Measurements from ENCODE around the gene PADI2.

PADI2 gene

DNA sequence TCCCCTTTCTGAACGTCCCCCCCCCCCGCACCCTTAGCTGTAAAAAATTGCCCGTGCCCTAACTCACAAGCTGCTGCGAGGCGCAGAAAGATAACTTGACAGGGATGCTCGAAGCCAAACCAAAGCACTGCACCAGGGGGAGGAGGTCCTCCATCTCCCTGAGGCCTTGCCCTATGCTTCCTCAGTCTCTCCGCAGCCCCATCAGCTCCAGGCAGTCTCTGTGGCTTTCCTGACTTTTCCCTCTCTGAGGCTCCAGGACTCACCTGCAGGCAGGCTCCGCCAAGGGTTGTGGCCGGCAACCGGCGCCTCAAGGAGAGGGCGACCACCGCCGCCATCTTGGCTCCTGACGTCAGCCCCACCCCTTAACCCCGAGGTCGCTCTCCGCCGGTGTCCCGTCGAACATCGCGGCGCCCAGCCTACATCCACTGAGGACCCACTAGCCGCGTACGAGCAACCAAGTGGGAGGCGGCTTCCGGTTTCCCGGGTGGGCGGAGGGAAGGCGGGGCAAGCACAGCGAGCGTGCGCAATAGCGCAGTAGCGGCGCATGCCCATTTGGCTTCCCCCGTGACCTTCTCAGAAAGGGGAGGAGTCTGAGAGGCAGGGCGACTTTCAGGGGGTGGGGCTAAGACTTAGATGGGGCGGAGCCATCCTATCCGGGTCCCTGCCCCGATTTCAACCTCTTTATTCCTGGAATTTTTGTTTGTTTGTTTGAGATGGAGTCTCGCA lies 65.4 kb downstream of the PADI2 start, which contains the start of gene SDHB:
SDHB (minus strand) TSS at position 348 of the 726 bp plus-strand sequence; CDS start at position 335, 13 bp downstream.
- peak; percentile 98 for DNase-seq (ENCODE audit: low read depth)

DNA sequence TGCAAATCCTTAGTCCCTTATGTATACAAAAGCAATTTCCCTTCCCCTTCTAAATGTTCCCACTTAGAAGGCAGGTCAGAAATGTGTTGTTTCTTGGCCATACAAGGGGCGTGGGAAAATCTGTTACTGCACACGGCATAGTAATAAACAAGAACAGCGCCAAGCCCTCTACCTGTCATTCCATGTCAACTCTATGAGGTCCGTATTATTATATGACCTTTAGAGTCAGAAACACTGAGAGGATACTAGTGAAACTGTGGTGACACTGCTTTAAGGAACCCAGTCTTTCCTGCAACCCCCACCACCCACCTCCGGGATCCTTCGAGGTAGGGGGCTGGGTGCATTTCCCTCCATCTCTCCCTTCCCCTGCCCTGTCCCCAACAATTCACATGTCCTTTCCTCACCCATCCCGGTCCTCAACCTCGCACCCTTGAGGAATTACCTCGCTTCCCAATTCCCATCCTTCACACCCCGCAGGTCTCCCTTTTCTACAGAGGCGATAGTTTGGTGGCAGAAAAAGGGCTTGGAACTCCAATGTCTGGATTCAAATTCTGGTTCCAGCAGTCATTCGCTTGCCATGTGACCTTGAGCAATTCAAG lies 66.1 kb downstream of the PADI2 start:
- no peak for DNase-seq (ENCODE audit: low read depth)

- no peak for DNase-seq (ENCODE audit: low read depth)
Observed at GRCh38 chr1:17052641-17053040, 66.6 kb downstream of the PADI2 start.

- DNase-seq (ENCODE audit: low read depth), result no peak
Observed at GRCh38 chr1:17052038-17052437, 67.2 kb downstream of the PADI2 start.

DNA sequence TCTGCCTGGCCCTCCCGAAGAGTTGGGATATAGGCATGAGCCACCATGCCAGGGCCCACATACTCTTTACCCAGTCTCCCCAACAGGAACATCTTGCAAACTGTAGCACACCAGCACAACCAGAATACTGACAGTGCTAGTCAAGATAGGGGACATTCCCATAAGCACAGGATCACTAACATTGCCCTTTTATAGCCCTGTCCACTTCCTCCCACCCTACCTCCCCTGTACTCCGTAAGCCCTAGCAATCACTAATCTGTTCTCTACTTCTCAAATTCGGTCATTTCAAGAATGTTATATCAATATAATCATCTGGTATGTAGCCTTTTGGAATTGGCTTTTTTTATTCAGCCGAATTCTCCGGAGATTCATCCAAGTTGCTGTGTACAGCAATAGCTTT lies 71.3 kb downstream of the PADI2 start:
- DNase-seq (ENCODE audit: low read depth), result no peak

- no peak for DNase-seq (ENCODE audit: low read depth)
Observed at GRCh38 chr1:17046334-17046657, 73.0 kb downstream of the PADI2 start.

DNA sequence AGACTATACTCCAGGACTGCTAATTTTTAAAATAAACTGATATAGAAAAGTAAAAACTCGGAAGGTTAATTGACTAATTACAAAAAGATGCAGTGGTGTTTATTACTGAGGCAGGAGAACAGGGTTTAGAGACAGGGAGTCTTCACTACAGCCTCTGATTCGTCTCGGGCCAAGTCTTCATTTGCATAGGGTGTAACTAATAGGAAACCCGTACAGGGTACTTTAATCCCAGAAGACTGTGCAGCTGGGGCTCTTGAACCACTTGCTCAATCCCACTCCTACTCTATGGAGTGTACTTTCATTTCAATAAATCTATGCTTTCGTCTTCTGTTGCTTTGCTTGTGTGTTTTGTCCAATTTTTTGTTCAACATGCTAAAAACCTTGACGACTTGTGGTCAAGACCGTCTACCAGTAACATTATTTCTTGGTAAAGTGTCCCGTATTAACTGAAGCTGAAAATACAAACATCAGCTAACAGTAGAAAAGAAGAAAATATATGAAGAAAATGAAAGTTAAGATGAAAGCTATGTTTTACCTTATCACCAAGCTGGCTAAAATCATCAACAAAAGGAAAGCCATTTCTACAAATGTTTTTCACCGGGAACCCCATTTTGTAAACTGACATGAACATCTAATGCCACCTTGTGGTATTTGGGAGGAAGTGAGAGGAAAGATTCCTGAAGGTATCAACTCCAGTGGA lies 73.5 kb downstream of the PADI2 start:
- DNase-seq (ENCODE audit: low read depth), result peak; percentile 71

DNA sequence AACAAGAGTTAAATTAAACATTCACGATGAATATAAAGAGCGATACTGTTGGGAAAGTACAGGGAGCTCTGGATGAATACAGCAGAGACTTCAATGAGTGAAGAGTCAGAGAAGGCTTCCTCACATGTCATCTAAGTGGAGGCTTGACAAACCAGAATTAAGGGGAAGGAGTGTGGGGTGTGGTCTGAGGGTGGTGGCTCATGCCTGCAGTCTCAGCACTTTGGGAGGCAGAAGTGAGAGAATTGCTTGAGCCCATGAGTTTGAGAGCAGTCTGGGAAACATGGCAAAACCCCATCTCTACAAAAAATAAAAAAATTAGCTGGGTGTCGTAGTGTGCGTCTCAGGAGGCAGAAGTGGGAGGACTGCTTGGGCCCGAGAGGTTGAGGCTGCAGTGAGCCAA lies 74.1 kb downstream of the PADI2 start:
- no peak for DNase-seq (ENCODE audit: low read depth)

GRCh38 chr1:17043676-17044075 lies 75.6 kb downstream of the PADI2 start:
- DNase-seq (ENCODE audit: low read depth), result no peak

DNA sequence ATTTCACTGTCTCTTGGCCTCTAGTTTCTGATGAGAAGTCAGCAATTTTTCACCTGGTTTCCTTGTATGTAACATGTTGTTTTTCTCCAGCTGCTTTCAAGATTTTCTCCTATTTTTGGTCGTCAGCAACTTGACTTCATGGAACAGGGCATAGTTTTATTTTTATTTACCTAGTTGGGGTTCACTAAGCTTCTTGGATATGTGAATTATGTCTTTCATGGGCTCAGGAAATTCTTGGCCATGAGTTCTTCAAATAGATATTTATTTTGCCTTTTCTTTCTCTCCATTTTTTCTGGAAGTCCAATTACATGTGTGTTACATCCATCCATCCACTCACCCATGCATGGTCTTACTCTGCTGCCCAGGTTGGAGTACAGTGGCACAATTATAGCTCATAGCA lies 79.1 kb downstream of the PADI2 start:
- no peak for DNase-seq (ENCODE audit: low read depth)

DNA sequence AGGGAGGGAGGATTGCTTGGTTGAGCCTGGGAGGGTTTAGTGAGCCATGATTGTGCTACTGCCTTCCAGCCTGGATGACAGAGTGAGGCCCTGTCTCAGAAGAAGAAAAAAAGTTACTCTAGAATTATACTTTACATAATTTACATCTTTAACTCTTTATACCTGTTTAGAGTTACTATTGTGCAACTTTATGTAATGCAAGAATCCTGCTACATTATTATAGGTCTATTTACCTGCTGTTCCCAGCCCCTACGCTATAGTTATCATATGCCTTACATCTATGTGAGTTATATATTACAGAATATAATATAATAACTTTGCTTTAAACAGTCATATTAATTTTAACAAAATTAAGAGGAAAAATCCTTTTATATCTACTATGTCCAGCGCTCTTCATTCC lies 79.7 kb downstream of the PADI2 start:
- DNase-seq (ENCODE audit: low read depth), result no peak

DNA sequence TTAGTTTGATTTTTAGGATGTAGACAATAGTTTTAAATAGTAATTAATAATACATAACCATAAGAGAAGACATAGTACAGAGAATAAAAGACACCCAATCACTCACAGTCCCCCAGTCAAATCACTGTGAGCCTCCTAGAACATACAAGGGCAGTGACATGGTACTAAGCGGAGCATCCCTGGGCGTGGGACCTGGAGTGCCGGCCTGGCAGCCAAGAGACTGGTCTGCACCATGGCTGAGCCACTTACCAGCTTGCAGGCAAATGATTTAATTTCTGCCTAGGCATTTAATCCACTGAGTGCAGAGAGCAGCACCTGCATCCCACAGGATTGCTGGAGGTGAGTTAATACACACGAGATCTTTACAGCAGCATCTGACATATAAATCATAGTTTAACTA lies 85.8 kb downstream of the PADI2 start:
- no peak for DNase-seq (ENCODE audit: low read depth)

DNA sequence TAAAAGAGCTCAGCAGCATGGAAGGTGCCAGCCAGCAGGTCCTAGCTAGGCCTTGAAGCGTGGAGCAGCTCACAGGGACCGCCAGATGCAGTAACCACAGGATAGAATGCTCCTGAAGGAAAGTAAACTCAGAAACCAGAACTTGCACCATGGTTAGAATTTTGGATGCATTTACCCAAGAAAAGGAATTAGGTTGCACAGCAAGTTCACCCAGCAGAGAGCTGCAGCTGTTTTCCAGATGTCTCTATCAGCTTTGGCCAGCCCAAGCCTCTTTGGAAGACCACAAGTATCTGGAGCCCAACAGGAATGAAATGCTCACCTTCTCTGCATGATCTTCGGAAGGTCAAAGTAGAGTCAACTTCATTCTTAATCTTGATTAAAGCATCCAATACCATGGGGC lies 86.5 kb downstream of the PADI2 start:
- no peak for DNase-seq (ENCODE audit: low read depth)

DNA sequence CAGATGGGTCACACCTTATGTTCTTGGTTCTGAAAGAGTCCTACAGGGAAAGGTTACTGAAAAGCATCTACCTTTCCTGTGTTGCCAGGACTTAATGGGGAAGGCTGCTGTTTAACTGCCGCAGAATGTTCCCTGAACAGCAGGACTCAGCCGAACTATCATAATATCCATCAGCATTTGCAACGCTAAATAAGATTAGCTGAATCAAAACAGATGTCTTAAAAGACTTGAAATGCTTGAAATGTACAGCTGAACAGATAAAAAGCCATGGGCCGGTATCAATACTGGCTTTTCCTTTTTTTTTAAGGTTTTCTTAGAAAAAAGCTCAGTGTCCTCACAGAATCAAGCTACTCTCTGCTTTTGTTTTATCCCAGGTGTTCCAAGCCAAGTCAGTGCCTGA lies 87.8 kb downstream of the PADI2 start:
- no peak for DNase-seq (ENCODE audit: low read depth)

- DNase-seq (ENCODE audit: low read depth), result no peak
Observed at GRCh38 chr1:17030206-17030605, 89.0 kb downstream of the PADI2 start.

- DNase-seq (ENCODE audit: low read depth), result no peak
Observed at GRCh38 chr1:17028662-17029188, 90.5 kb downstream of the PADI2 start.

DNA sequence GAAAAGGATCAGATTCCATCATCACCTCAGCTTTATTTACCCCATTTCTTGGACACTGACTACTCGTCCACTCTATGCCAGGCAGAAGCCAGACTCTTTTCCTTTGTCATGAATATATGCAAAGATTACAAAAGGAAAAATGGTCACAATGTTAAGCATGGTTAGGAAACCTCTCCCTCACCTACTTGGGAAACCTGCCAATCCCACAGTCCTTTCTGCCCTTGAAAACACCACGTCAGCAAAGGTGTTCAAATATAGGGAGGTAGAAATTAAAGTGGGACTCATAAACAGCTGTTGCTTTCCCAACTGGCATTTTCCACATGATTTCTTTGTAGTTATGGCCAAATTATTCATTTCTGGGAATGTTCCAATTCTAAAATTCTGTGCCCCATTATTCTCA lies 91.4 kb downstream of the PADI2 start:
- DNase-seq (ENCODE audit: low read depth), result no peak

GRCh38 chr1:17027403-17027802 lies 91.8 kb downstream of the PADI2 start:
- DNase-seq (ENCODE audit: low read depth), result peak; percentile 53

GRCh38 chr1:17024721-17025120 lies 94.5 kb downstream of the PADI2 start:
- DNase-seq (ENCODE audit: low read depth), result no peak

DNA sequence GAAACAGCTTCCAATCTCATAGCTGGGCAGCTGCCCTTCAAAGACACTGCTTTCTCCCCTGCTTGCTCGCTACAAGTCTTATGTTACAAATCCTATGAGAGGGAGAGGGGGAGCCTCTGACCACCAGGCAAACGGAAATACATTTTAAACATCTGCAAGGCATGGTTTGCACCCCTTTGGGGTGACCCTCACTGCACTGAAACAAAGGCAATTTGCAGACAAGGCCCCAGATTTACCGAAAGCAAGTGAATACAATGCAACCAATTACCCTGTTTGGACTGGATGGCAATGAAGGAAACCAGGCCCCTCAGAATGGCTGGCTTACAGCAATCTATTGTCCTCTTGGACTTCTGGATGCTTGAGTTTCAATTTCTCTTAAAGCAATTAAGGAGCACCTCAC lies 95.7 kb downstream of the PADI2 start:
- no peak for DNase-seq (ENCODE audit: low read depth)

DNA sequence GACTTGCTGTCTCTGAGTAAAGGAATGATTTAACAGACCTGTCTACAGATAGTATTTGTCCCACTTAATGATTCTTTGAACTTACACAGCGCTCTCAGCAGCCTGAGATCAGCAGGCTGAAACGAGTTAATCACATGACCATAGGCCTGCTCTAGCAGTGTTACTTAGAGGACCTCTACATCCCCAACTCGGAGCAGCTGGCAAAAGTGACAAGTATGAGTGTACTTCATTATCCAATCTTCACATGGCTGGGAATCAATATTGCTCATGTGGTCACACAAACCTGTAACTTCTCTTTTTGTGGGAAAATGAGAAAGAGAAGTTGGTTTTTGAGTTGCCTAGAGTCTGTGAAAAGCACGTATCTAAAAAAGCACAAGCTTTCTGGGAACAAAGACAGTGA lies 96.1 kb downstream of the PADI2 start:
- no peak for DNase-seq (ENCODE audit: low read depth)

DNA sequence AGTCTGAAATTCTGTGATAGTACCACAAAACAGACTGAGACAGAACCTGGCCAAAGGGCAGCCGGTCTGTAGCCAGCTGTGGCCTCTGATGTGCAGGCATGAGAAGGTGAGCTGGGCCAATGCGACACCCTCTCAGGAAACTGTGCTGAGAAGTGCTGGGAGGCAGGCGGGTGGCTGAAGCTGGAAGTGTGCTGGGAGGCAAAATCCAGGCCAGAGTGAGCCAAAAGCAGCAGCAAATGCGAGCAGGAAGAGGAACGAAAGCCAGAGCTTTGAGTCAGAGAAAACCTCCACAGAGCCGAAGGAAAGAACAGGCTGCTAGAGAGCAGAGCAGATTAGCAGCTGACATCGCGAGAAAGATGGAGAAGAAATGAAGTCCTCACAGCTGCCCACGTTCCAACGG lies 97.4 kb downstream of the PADI2 start:
- no peak for DNase-seq (ENCODE audit: low read depth)

DNA sequence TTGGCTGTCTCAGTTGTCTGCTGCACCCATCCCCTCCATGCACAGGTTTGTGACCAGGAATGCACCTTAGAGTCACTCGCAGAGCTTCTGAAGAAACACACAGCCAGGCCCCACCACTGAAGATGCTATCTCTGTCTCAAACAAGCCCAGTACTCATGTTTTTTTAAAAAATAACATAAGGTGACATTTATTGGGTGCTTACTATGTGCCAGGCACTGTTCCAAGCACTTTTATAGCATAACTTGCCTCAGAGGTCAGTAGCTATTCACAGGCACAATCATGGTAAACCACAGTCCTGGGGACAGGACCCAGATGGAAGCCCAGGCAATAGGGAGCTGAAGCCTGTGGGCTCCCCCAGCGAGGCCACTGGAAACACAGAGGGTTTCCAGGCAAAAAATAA lies 98.7 kb downstream of the PADI2 start:
- DNase-seq (ENCODE audit: low read depth), result peak; percentile 74

Data from EH (cell line).